DOHH2 (cell line): ENCODE measurements around the gene PNCK.

Experiments
- CTCF ChIP-seq: fragments of 200-600 bp; sonication (generic); IDR thresholded peaks from one replicate; pipeline ENCODE4 v1.5.1; 2014; ENCODE audit warnings: antibody characterized with exemption, mild to moderate bottlenecking, low read depth, low read length; ENCODE audit not compliant: poor library complexity, severe bottlenecking
- EZH2phosphoT487 ChIP-seq: fragments of 200-600 bp; sonication (generic); IDR thresholded peaks from 2 replicates; pipeline ENCODE4 v1.6.1; 2017; ENCODE audit warnings: borderline replicate concordance, mild to moderate bottlenecking, antibody characterized with exemption, low read length, moderate library complexity, mixed read lengths

- TF ChIP-seq CTCF (no peak), EZH2phosphoT487 (no peak)
Measured at GRCh38 chrX:153671589-153672530, 1.8 kb downstream of the PNCK start.
